ENCODE results near the gene ZCCHC7.

Gene ZCCHC7

GRCh38 chr9:37179576-37179975 lies 59.2 kb downstream of the ZCCHC7 start:
- no peak overlapping the region for H3K27ac ChIP-seq (ENCODE audit: low read length)
- no peak overlapping the region for H2AFZ ChIP-seq (ENCODE audit: low read depth, low read length)
- H3K79me2 ChIP-seq (ENCODE audit: low read length) = peaks cover 11% of the 10 kb centered on the region
- no peak overlapping the region for H3K4me3 ChIP-seq (ENCODE audit: low read length)
- TF ChIP-seq EZH2phosphoT487 (IDR thresholded peaks at IDR 0.05; ENCODE audit: low read depth) = no peak
- TF ChIP-seq CTCF (IDR thresholded peaks at IDR 0.05; ENCODE audit: low read depth, low read length) = no peak
- no peaks in the 10 kb centered on the region for H3K4me1 ChIP-seq (ENCODE audit: low read length)
- no peak overlapping the region for H3K4me2 ChIP-seq (ENCODE audit: low read length)
- H3K36me3 ChIP-seq (replicated peaks; ENCODE audit: low read depth, low read length) = peaks cover 9% of the 10 kb centered on the region
- H3K27me3 ChIP-seq (ENCODE audit: low read depth, low read length) = no peaks in the 10 kb centered on the region
- no peak overlapping the region for H3K9ac ChIP-seq (ENCODE audit: low read length)
- no peaks in the 10 kb centered on the region for H4K20me1 ChIP-seq (ENCODE audit: insufficient read depth, low read length)
- no peaks in the 10 kb centered on the region for H3K9me3 ChIP-seq (ENCODE audit: insufficient read depth, low read length)

- H3K9me3 ChIP-seq (ENCODE audit: insufficient read depth, low read length) = no peaks in the 10 kb centered on the region
- H3K36me3 ChIP-seq (replicated peaks; ENCODE audit: low read depth, low read length) = peaks cover 9% of the 10 kb centered on the region
- no peak overlapping the region for H3K9ac ChIP-seq (ENCODE audit: low read length)
- H3K4me1 ChIP-seq (ENCODE audit: low read length) = no peaks in the 10 kb centered on the region
- H3K27me3 ChIP-seq (ENCODE audit: low read depth, low read length) = no peaks in the 10 kb centered on the region
- H3K4me2 ChIP-seq (ENCODE audit: low read length) = no peak overlapping the region
- no peak overlapping the region for H3K27ac ChIP-seq (ENCODE audit: low read length)
- TF ChIP-seq EZH2phosphoT487 (IDR thresholded peaks at IDR 0.05; ENCODE audit: low read depth) = no peak
- no peak for TF ChIP-seq CTCF (IDR thresholded peaks at IDR 0.05; ENCODE audit: low read depth, low read length)
- no peak overlapping the region for H2AFZ ChIP-seq (ENCODE audit: low read depth, low read length)
- H3K79me2 ChIP-seq (ENCODE audit: low read length) = peaks cover 16% of the 10 kb centered on the region
- H3K4me3 ChIP-seq (ENCODE audit: low read length) = no peak overlapping the region
- no peaks in the 10 kb centered on the region for H4K20me1 ChIP-seq (ENCODE audit: insufficient read depth, low read length)
Measured at GRCh38 chr9:37180138-37180537, 59.8 kb downstream of the ZCCHC7 start.

- Histone ChIP-seq H3K9ac (ENCODE audit: low read length) (no peak overlapping the region), H4K20me1 (ENCODE audit: insufficient read depth, low read length) (0 out of 2 replicates have a peak, but pooled peaks cover 4% of the 10 kb centered on the region), H3K79me2 (ENCODE audit: low read length) (peaks cover 26% of the 10 kb centered on the region), H2AFZ (ENCODE audit: low read depth, low read length) (no peak overlapping the region), H3K4me3 (ENCODE audit: low read length) (no peak overlapping the region), H3K27me3 (ENCODE audit: low read depth, low read length) (no peaks in the 10 kb centered on the region), H3K4me2 (ENCODE audit: low read length) (no peak overlapping the region), H3K4me1 (ENCODE audit: low read length) (peaks cover 11% of the 10 kb centered on the region), H3K27ac (ENCODE audit: low read length) (no peak overlapping the region), H3K9me3 (ENCODE audit: insufficient read depth, low read length) (no peaks in the 10 kb centered on the region), H3K36me3 (replicated peaks; ENCODE audit: low read depth, low read length) (peaks cover 6% of the 10 kb centered on the region)
- no peak for TF ChIP-seq EZH2phosphoT487 (IDR thresholded peaks at IDR 0.05; ENCODE audit: low read depth)
- no peak for TF ChIP-seq CTCF (IDR thresholded peaks at IDR 0.05; ENCODE audit: low read depth, low read length)
Measured at GRCh38 chr9:37182718-37183117, 62.3 kb downstream of the ZCCHC7 start.

GRCh38 chr9:37184905-37185867 lies 64.8 kb downstream of the ZCCHC7 start:
- Histone ChIP-seq H3K4me2 (ENCODE audit: low read length) (no peak overlapping the region), H3K36me3 (replicated peaks; ENCODE audit: low read depth, low read length) (peaks cover 9% of the 10 kb centered on the region), H3K27ac (ENCODE audit: low read length) (no peak overlapping the region), H3K27me3 (ENCODE audit: low read depth, low read length) (no peaks in the 10 kb centered on the region), H3K9ac (ENCODE audit: low read length) (no peak overlapping the region), H2AFZ (ENCODE audit: low read depth, low read length) (no peak overlapping the region), H3K79me2 (ENCODE audit: low read length) (peaks cover 26% of the 10 kb centered on the region), H3K4me1 (ENCODE audit: low read length) (peaks cover 16% of the 10 kb centered on the region), H4K20me1 (ENCODE audit: insufficient read depth, low read length) (0 out of 2 replicates have a peak, but pooled peaks cover 4% of the 10 kb centered on the region), H3K4me3 (ENCODE audit: low read length) (no peak overlapping the region), H3K9me3 (ENCODE audit: insufficient read depth, low read length) (no peaks in the 10 kb centered on the region)
- no peak for TF ChIP-seq EZH2phosphoT487 (IDR thresholded peaks at IDR 0.05; ENCODE audit: low read depth)
- TF ChIP-seq CTCF (IDR thresholded peaks at IDR 0.05; ENCODE audit: low read depth, low read length) = no peak

Data from OCI-LY3 (cell line).